ENCODE results near the gene MPHOSPH9.

DNA sequence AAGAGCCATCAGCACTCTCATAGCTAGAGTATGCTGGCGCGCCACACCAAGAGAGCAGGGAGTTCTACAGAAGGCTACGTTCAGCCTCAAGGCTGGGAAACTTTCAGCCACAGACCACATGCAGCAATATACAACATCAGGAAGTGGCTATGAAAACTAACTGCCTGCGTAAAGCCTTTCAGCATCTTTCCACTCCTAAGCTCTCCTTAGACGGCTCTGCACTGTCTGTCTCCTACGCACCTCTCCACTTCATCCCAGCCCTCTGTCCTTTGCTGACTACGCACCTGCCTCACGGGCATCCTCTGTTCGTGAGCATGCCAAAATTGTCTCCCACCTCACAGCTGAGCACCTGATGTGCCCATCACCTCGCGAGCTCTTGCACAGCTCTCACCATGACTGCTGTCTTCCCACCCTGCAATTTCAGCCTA, 9.7 kb downstream of the MPHOSPH9 start:
- TF ChIP-seq ZNF274 (IDR thresholded peaks at IDR 0.05; ENCODE audit: low read depth, low read length) (no peak), YY1 (IDR thresholded peaks at IDR 0.05; ENCODE audit: insufficient read depth, insufficient read length) (no peak), SUZ12 (IDR thresholded peaks at IDR 0.05; ENCODE audit: extremely low read depth, insufficient read depth, insufficient read length) (no peak)
